Tibial nerve (tissue), 4 donors: ENCODE measurements around the gene PACSIN2.

Experiments used
- CTCF ChIP-seq, 5 experiments: fragments of 200-600 bp in 3 of 5; fragments of 450-650 bp in 2 of 5; sonication (generic) in 3 of 5; IDR thresholded peaks; one replicate each; pipeline ENCODE4 v1.5.1; 2016 to 2019; ENCODE audit warnings: antibody characterized with exemption in 5 of 5, mild to moderate bottlenecking in 3 of 5, moderate library complexity in 2 of 5
- EP300 ChIP-seq, 2 donors: sonication (generic); formaldehyde crosslinking; IDR thresholded peaks; one replicate each; pipeline ENCODE4 v1.6.1; 2017; ENCODE audit warnings: antibody characterized with exemption in 2 of 2, mild to moderate bottlenecking in 1 of 2
- POLR2A ChIP-seq, 2 donors: fragments of 450-650 bp; IDR thresholded peaks; one replicate each; pipeline ENCODE4 v1.6.1; 2017; ENCODE audit warnings: antibody characterized with exemption in 2 of 2, mild to moderate bottlenecking in 2 of 2, moderate library complexity in 2 of 2

- no peak for TF ChIP-seq CTCF (IDR thresholded peaks at IDR 0.05)
- TF ChIP-seq EP300 (IDR thresholded peaks at IDR 0.05): no peak
- TF ChIP-seq POLR2A (IDR thresholded peaks at IDR 0.05): no peak
These were observed 159.7 kb downstream of the PACSIN2 start for GRCh38 chr22:42855211-42855610.
